ENCODE results near the gene AFMID.
A peak's percentile ranks its signal among the peaks of the same experiment; 100 is the strongest.
"Not testable (repeated sequence)": the region's sequence is repeated elsewhere in the genome, so short reads cannot be mapped to it uniquely, and the experiment has no call there.

AFMID gene

GRCh38 chr17:78164748-78165607, 22.2 kb upstream of the AFMID start:
- Histone ChIP-seq H3K9ac (ENCODE audit: low read depth, low read length) (no peak overlapping the region), H3K4me3 (ENCODE audit: low read depth, low read length) (no peak overlapping the region)

GRCh38 chr17:78166416-78166815, 20.7 kb upstream of the AFMID start:
- H3K27me3 ChIP-seq (ENCODE audit: control insufficient read depth, insufficient read depth, low read length) = no peaks in the 10 kb centered on the region

More at GRCh38 chr17:78164748-78165607, 22.2 kb upstream of the AFMID start:
- no peaks in the 10 kb centered on the region for H3K9me3 ChIP-seq (ENCODE audit: control insufficient read depth, insufficient read depth, low read length)
- no peaks in the 10 kb centered on the region for H3K27me3 ChIP-seq (ENCODE audit: control insufficient read depth, insufficient read depth, low read length)
- no peaks in the 10 kb centered on the region for H3K36me3 ChIP-seq (ENCODE audit: control insufficient read depth, insufficient read depth, low read length)
- H3K4me1 ChIP-seq (ENCODE audit: control insufficient read depth, insufficient read depth, low read length) = peaks cover 5% of the 10 kb centered on the region

GRCh38 chr17:78168242-78168902, 18.8 kb upstream of the AFMID start, which contains the start of gene SYNGR2:
SYNGR2 (plus strand) TSS chr17:78168581; CDS start chr17:78168617, 36 bp downstream.
- H3K9ac ChIP-seq (ENCODE audit: low read depth, low read length) = no peak within 1 kb of the TSS
- peaks cover 10% of the 10 kb centered on the region for H3K4me1 ChIP-seq (ENCODE audit: control insufficient read depth, insufficient read depth, low read length)
- H3K4me3 ChIP-seq (ENCODE audit: low read depth, low read length) = peak within 1 kb of the TSS; percentile 65
- no peaks in the 10 kb centered on the region for H3K27me3 ChIP-seq (ENCODE audit: control insufficient read depth, insufficient read depth, low read length)
- H3K36me3 ChIP-seq (ENCODE audit: control insufficient read depth, insufficient read depth, low read length) = peaks cover 23% of the 10 kb centered on the region
- no peaks in the 10 kb centered on the region for H3K9me3 ChIP-seq (ENCODE audit: control insufficient read depth, insufficient read depth, low read length)

More at GRCh38 chr17:78166416-78166815, 20.7 kb upstream of the AFMID start:
- peaks cover 6% of the 10 kb centered on the region for H3K4me1 ChIP-seq (ENCODE audit: control insufficient read depth, insufficient read depth, low read length)
- no peaks in the 10 kb centered on the region for H3K9me3 ChIP-seq (ENCODE audit: control insufficient read depth, insufficient read depth, low read length)
- H3K9ac ChIP-seq (ENCODE audit: low read depth, low read length) = no peak overlapping the region
- H3K36me3 ChIP-seq (ENCODE audit: control insufficient read depth, insufficient read depth, low read length) = peaks cover 7% of the 10 kb centered on the region
- no peak overlapping the region for H3K4me3 ChIP-seq (ENCODE audit: low read depth, low read length)

GRCh38 chr17:78168903-78169793, 18.0 kb upstream of the AFMID start:
- peaks cover 29% of the 10 kb centered on the region for H3K36me3 ChIP-seq (ENCODE audit: control insufficient read depth, insufficient read depth, low read length)
- H3K4me3 ChIP-seq (ENCODE audit: low read depth, low read length) = peak overlapping the region; percentile 65
- H3K27me3 ChIP-seq (ENCODE audit: control insufficient read depth, insufficient read depth, low read length) = no peaks in the 10 kb centered on the region
- no peak overlapping the region for H3K9ac ChIP-seq (ENCODE audit: low read depth, low read length)
- H3K4me1 ChIP-seq (ENCODE audit: control insufficient read depth, insufficient read depth, low read length) = peaks cover 10% of the 10 kb centered on the region
- no peaks in the 10 kb centered on the region for H3K9me3 ChIP-seq (ENCODE audit: control insufficient read depth, insufficient read depth, low read length)

GRCh38 chr17:78170692-78171590, 16.2 kb upstream of the AFMID start:
- Histone ChIP-seq H3K4me1 (ENCODE audit: control insufficient read depth, insufficient read depth, low read length) (peaks cover 10% of the 10 kb centered on the region), H3K36me3 (ENCODE audit: control insufficient read depth, insufficient read depth, low read length) (peaks cover 40% of the 10 kb centered on the region), H3K9me3 (ENCODE audit: control insufficient read depth, insufficient read depth, low read length) (no peaks in the 10 kb centered on the region), H3K4me3 (ENCODE audit: low read depth, low read length) (no peak overlapping the region), H3K27me3 (ENCODE audit: control insufficient read depth, insufficient read depth, low read length) (no peaks in the 10 kb centered on the region), H3K9ac (ENCODE audit: low read depth, low read length) (no peak overlapping the region)

- H3K9me3 ChIP-seq (ENCODE audit: control insufficient read depth, insufficient read depth, low read length); H3K9ac ChIP-seq (ENCODE audit: low read depth, low read length); H3K4me3 ChIP-seq (ENCODE audit: low read depth, low read length); H3K27me3 ChIP-seq (ENCODE audit: control insufficient read depth, insufficient read depth, low read length): not testable (repeated sequence)
- H3K36me3 ChIP-seq (ENCODE audit: control insufficient read depth, insufficient read depth, low read length) = peaks cover 45% of the 10 kb centered on the region
- peaks cover 10% of the 10 kb centered on the region for H3K4me1 ChIP-seq (ENCODE audit: control insufficient read depth, insufficient read depth, low read length)
These were observed 15.4 kb upstream of the AFMID start for GRCh38 chr17:78171591-78172248.

GRCh38 chr17:78172249-78173051, 14.7 kb upstream of the AFMID start:
- H3K9me3 ChIP-seq (ENCODE audit: control insufficient read depth, insufficient read depth, low read length) = no peaks in the 10 kb centered on the region
- peaks cover 45% of the 10 kb centered on the region for H3K36me3 ChIP-seq (ENCODE audit: control insufficient read depth, insufficient read depth, low read length)
- no peak overlapping the region for H3K4me3 ChIP-seq (ENCODE audit: low read depth, low read length)
- H3K27me3 ChIP-seq (ENCODE audit: control insufficient read depth, insufficient read depth, low read length) = no peaks in the 10 kb centered on the region
- H3K4me1 ChIP-seq (ENCODE audit: control insufficient read depth, insufficient read depth, low read length) = peaks cover 10% of the 10 kb centered on the region
- no peak overlapping the region for H3K9ac ChIP-seq (ENCODE audit: low read depth, low read length)

- H3K9me3 ChIP-seq (ENCODE audit: control insufficient read depth, insufficient read depth, low read length) = no peaks in the 10 kb centered on the region
- H3K9ac ChIP-seq (ENCODE audit: low read depth, low read length) = no peak overlapping the region
- H3K36me3 ChIP-seq (ENCODE audit: control insufficient read depth, insufficient read depth, low read length) = peaks cover 46% of the 10 kb centered on the region
- H3K4me3 ChIP-seq (ENCODE audit: low read depth, low read length) = no peak overlapping the region
- no peaks in the 10 kb centered on the region for H3K27me3 ChIP-seq (ENCODE audit: control insufficient read depth, insufficient read depth, low read length)
- peaks cover 10% of the 10 kb centered on the region for H3K4me1 ChIP-seq (ENCODE audit: control insufficient read depth, insufficient read depth, low read length)
These were observed 14.0 kb upstream of the AFMID start for GRCh38 chr17:78173097-78173715.

GRCh38 chr17:78174346-78174869, 12.8 kb upstream of the AFMID start:
- Histone ChIP-seq H3K36me3 (ENCODE audit: control insufficient read depth, insufficient read depth, low read length) (peaks cover 57% of the 10 kb centered on the region), H3K27me3 (ENCODE audit: control insufficient read depth, insufficient read depth, low read length) (no peaks in the 10 kb centered on the region), H3K4me3 (ENCODE audit: low read depth, low read length) (no peak overlapping the region), H3K9me3 (ENCODE audit: control insufficient read depth, insufficient read depth, low read length) (no peaks in the 10 kb centered on the region), H3K4me1 (ENCODE audit: control insufficient read depth, insufficient read depth, low read length) (peaks cover 10% of the 10 kb centered on the region), H3K9ac (ENCODE audit: low read depth, low read length) (no peak overlapping the region)

Measured in iPS-15b (cell line).